ENCODE results near the gene NEK6.

Gene NEK6

GRCh38 chr9:124390794-124391658 lies 133.3 kb downstream of the NEK6 start:
- TF ChIP-seq POLR2A (IDR thresholded peaks at IDR 0.05; ENCODE audit: low read length) (no peak), GATA1 (IDR thresholded peaks at IDR 0.05; ENCODE audit: low read depth, low read length) (no peak)
- DNase-seq, result peak in 1 of 2 experiments; percentile 29

DNA sequence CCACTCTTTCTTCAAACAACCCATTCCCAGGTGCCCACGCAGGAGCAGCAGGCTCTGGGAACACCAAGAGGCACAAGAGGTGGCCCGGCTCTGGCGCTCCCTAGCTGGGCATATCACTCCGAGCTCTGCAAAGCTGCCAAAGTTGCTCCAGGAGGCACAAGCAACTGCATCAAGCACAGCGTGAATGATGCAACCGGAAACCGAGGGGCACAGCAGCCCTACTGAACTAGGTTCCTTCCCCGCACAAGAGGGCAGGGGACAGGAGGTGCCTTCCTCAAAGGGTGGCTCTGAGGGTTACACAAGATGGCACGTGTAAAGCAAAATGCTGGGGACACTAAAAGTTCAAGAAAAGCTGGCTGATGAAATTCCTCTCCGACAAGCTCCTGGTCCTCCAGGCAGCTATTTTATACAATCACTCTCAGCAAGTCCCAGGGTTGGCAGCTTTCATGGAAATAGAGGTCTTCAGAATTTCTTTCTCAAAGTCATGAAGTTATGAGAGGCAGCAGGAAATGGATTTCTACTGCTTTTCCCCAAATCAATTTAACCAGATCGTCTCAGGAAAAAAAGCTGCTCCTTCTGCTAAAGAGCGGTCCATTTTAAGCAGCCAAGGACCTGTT lies 134.6 kb downstream of the NEK6 start:
- TF ChIP-seq POLR2A (IDR thresholded peaks at IDR 0.05; ENCODE audit: low read length), result no peak
- TF ChIP-seq GATA1 (IDR thresholded peaks at IDR 0.05; ENCODE audit: low read depth, low read length), result no peak
- DNase-seq, result no peak

DNA sequence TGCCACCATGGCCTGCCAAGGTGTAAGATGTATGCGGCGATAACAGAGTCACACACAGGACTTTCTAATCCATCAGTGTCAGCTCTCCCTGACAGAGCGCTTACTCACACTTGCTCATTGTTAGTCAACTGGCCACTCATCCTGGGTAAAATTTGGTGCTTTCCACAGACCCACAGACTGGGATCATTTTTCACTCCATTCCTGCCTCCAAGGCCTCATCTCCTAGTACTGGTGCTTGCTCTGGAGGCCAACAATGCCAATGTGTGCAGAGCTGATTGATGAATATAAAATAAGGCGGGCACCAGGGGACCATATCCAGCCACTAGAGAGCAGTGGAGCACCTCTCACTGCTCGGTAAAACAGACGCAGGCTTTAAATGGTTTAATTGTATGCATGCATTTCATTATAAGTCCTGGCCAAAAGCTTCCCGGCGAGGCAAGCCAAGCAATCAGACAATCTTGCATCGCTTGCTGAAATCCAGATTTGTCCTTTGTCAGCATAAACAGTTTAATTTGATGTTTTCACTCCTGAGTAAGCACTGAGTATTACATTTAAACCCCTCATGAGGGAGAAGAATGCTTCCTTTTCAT lies 135.2 kb downstream of the NEK6 start:
- peak in 1 of 2 experiments; percentile 39 for DNase-seq
- no peak for TF ChIP-seq POLR2A (IDR thresholded peaks at IDR 0.05; ENCODE audit: low read length)
- no peak for TF ChIP-seq GATA1 (IDR thresholded peaks at IDR 0.05; ENCODE audit: low read depth, low read length)

DNA sequence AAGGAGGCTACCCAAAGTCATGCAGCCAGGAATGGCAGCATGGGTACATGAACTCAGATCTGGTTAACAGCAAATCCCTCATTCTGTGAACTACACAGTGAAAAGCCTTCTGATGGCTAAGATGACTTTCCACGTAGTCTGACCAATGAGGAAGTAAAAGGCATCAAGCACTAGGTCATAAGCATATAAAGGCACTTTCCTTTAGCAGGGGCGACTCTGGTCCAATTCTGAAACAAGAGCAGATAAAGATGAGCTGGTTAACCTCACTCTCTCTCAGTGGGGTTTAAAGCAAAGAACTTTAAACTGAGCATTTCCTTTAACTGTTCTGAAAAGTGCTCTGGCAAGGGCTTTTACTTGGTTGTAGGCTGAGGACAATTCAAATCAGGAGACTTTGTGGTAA lies 136.4 kb downstream of the NEK6 start:
- DNase-seq, result no peak

GRCh38 chr9:124394596-124394995 lies 136.8 kb downstream of the NEK6 start:
- no peak for DNase-seq
- TF ChIP-seq POLR2A (IDR thresholded peaks at IDR 0.05; ENCODE audit: low read length) (no peak), GATA1 (IDR thresholded peaks at IDR 0.05; ENCODE audit: low read depth, low read length) (no peak)

More for the DNA sequence above, 136.4 kb downstream of the NEK6 start:
- no peak for TF ChIP-seq POLR2A (IDR thresholded peaks at IDR 0.05; ENCODE audit: low read length)
- no peak for TF ChIP-seq GATA1 (IDR thresholded peaks at IDR 0.05; ENCODE audit: low read depth, low read length)

- TF ChIP-seq POLR2A (IDR thresholded peaks at IDR 0.05; ENCODE audit: low read length) (no peak), GATA1 (IDR thresholded peaks at IDR 0.05; ENCODE audit: low read depth, low read length) (no peak)
- no peak for DNase-seq
These were observed 138.1 kb downstream of the NEK6 start for GRCh38 chr9:124395826-124396225.

- no peak for TF ChIP-seq POLR2A (IDR thresholded peaks at IDR 0.05; ENCODE audit: low read length)
- no peak for TF ChIP-seq GATA1 (IDR thresholded peaks at IDR 0.05; ENCODE audit: low read depth, low read length)
- no peak for DNase-seq
These were observed 140.6 kb downstream of the NEK6 start for GRCh38 chr9:124398191-124398935.

GRCh38 chr9:124399323-124399967 lies 141.7 kb downstream of the NEK6 start:
- no peak for DNase-seq
- TF ChIP-seq GATA1 (IDR thresholded peaks at IDR 0.05; ENCODE audit: low read depth, low read length), result no peak
- no peak for TF ChIP-seq POLR2A (IDR thresholded peaks at IDR 0.05; ENCODE audit: low read length)

GRCh38 chr9:124399968-124400940 lies 142.5 kb downstream of the NEK6 start:
- no peak for DNase-seq
- TF ChIP-seq POLR2A (IDR thresholded peaks at IDR 0.05; ENCODE audit: low read length), result no peak
- no peak for TF ChIP-seq GATA1 (IDR thresholded peaks at IDR 0.05; ENCODE audit: low read depth, low read length)
